MM.1S (cell line): Measurements from ENCODE around the gene PARP11.

Experiments
- EZH2 ChIP-seq: fragments of 300-600 bp; sonication (generic); optimal IDR thresholded peaks from 2 replicates; pipeline ENCODE3; 2017; ENCODE audit warnings: low read depth, mild to moderate bottlenecking, antibody characterized with exemption, low read length, mixed read lengths
- TF ChIP-seq, protein P1 (sequence below): fragments of 300-600 bp; sonication (generic); IDR thresholded peaks from 2 replicates; pipeline ENCODE4 v1.5.1; 2016; ENCODE audit warnings: antibody characterized with exemption, low read length, mixed read lengths

DNA sequence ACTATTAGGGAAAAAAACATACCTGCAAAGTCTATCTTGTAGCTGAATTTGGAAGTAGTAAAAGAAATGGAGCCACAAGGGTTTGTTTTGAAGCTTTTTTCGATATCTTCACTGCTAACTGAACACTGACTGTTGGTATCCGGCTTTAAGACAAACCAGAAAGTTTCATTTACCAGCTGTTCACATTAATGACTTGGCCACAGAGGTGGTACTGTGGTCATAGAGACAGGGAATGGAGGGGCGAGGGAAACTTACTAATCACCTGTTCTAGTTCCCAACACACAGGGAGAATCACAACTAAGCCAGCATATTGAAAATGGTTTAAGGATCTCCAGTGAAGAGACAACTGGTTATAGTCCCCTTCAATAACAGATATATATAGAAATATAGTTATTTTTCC lies 44.3 kb downstream of the PARP11 start:
- TF ChIP-seq, protein P1, sequence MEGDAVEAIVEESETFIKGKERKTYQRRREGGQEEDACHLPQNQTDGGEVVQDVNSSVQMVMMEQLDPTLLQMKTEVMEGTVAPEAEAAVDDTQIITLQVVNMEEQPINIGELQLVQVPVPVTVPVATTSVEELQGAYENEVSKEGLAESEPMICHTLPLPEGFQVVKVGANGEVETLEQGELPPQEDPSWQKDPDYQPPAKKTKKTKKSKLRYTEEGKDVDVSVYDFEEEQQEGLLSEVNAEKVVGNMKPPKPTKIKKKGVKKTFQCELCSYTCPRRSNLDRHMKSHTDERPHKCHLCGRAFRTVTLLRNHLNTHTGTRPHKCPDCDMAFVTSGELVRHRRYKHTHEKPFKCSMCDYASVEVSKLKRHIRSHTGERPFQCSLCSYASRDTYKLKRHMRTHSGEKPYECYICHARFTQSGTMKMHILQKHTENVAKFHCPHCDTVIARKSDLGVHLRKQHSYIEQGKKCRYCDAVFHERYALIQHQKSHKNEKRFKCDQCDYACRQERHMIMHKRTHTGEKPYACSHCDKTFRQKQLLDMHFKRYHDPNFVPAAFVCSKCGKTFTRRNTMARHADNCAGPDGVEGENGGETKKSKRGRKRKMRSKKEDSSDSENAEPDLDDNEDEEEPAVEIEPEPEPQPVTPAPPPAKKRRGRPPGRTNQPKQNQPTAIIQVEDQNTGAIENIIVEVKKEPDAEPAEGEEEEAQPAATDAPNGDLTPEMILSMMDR: no peak
- TF ChIP-seq EZH2: no peak
